ENCODE measurements around the gene TMEM225B. TPM values are rescaled to one million over a fixed set of nuclear protein-coding genes. Genes with fewer than 3 reads are reported as not detected.

Gene TMEM225B
- total RNA-seq, 1 experiment from 2014 or later, result not detected

DNA sequence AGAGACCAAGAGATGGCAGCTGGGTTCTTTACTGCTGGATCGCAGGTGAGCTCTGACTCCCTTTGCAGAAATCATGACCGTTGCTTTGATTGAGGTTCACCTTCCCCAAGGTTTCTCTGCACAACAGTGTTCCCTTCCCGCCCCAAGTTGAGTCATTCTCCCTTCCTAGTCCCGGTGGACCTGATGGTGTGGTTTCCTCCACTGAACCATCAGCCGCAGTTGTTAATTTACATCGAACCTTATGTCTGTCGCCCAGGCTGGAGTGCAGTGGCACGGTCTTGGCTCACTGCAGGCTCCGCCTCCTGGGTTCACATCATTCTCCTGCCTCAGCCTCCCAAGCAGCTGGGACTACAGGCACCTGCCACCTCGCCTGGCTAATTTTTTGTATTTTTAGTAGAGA lies 24.5 kb downstream of the TMEM225B start:
- Histone ChIP-seq H3K4me2 (ENCODE audit: low read length) (no peak overlapping the region), H2AFZ (ENCODE audit: low read length) (no peak overlapping the region), H3K9me2 (replicated peaks; ENCODE audit: low read length) (no peaks in the 10 kb centered on the region), H3K4me3 (ENCODE audit: low read length) (no peak overlapping the region), H3K27me3 (ENCODE audit: low read length) (no peaks in the 10 kb centered on the region), H3F3A (ENCODE audit: low read length, unreplicated experiment) (no peaks in the 10 kb centered on the region), H3K27ac (ENCODE audit: low read length) (no peak overlapping the region), H4K20me1 (ENCODE audit: low read length) (no peaks in the 10 kb centered on the region), H3K9me3 (ENCODE audit: low read length) (no peaks in the 10 kb centered on the region), H3K36me3 (ENCODE audit: low read depth, low read length) (peaks cover 69% of the 10 kb centered on the region), H3K79me2 (ENCODE audit: low read length) (peaks cover 24% of the 10 kb centered on the region), H3K9ac (ENCODE audit: low read length) (no peak overlapping the region), H3K4me1 (ENCODE audit: insufficient read depth, low read length) (peaks cover 19% of the 10 kb centered on the region)
- ChIA-PET POLR2A (ENCODE audit: unreplicated experiment) (no interaction called here), CTCF (no interaction called here)
- DNase-seq, result no peak
- no TSS peak for BruUV-seq (replicated peaks)
- TF ChIP-seq, protein P1, sequence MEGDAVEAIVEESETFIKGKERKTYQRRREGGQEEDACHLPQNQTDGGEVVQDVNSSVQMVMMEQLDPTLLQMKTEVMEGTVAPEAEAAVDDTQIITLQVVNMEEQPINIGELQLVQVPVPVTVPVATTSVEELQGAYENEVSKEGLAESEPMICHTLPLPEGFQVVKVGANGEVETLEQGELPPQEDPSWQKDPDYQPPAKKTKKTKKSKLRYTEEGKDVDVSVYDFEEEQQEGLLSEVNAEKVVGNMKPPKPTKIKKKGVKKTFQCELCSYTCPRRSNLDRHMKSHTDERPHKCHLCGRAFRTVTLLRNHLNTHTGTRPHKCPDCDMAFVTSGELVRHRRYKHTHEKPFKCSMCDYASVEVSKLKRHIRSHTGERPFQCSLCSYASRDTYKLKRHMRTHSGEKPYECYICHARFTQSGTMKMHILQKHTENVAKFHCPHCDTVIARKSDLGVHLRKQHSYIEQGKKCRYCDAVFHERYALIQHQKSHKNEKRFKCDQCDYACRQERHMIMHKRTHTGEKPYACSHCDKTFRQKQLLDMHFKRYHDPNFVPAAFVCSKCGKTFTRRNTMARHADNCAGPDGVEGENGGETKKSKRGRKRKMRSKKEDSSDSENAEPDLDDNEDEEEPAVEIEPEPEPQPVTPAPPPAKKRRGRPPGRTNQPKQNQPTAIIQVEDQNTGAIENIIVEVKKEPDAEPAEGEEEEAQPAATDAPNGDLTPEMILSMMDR (conservative IDR thresholded peaks at IDR 0.05; ENCODE audit: low read depth, low read length), result no peak
- no peak for TF ChIP-seq EZH2 (IDR thresholded peaks at IDR 0.05; ENCODE audit: low read length, unreplicated experiment)
- TF ChIP-seq EZH2phosphoT487 (IDR thresholded peaks at IDR 0.05; ENCODE audit: borderline replicate concordance, low read length), result no peak
- no peak for ATAC-seq
- intact Hi-C loops (cut with micrococcal nuclease), result no loop called here

DNA sequence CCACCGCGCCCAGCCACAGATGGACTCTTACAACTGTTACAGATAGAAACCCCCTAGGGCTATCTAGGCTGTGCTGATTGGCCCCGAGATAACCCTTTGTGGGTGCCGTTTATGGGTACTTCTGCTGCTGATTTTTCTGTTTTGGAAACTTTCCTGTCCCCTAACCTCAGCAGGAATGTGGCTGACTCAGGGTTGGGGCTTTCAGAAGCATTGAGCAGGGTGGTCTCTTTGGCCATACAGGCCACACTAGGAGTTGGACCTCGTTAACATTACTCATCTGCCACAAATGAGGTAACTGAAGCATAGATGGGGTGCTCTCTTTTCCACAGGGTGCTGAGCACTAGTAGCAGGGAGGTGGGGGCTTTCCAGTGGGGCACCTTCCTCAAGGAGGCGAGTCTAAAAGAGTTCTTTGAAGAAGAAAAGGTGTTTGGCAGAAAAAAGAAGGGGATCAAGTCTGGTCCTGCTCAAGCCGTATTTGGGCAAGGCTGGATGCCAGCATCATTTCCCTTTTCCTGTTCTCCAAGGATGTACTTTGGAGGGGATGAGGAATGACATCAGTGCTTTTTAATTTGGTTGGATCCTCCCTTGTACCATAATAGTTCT lies 25.1 kb downstream of the TMEM225B start:
- DNase-seq, result no peak
- Histone ChIP-seq H3F3A (ENCODE audit: low read length, unreplicated experiment) (no peaks in the 10 kb centered on the region), H3K27ac (ENCODE audit: low read length) (no peak overlapping the region), H3K4me1 (ENCODE audit: insufficient read depth, low read length) (peaks cover 13% of the 10 kb centered on the region), H3K27me3 (ENCODE audit: low read length) (no peaks in the 10 kb centered on the region), H2AFZ (ENCODE audit: low read length) (no peak overlapping the region), H3K4me3 (ENCODE audit: low read length) (no peak overlapping the region), H3K79me2 (ENCODE audit: low read length) (peaks cover 18% of the 10 kb centered on the region), H3K4me2 (ENCODE audit: low read length) (no peak overlapping the region), H3K36me3 (ENCODE audit: low read depth, low read length) (peaks cover 69% of the 10 kb centered on the region), H3K9me3 (ENCODE audit: low read length) (no peaks in the 10 kb centered on the region), H3K9me2 (replicated peaks; ENCODE audit: low read length) (no peaks in the 10 kb centered on the region), H4K20me1 (ENCODE audit: low read length) (no peaks in the 10 kb centered on the region), H3K9ac (ENCODE audit: low read length) (no peak overlapping the region)
- TF ChIP-seq, protein P1 (conservative IDR thresholded peaks at IDR 0.05; ENCODE audit: low read depth, low read length), result no peak
- TF ChIP-seq EZH2phosphoT487 (IDR thresholded peaks at IDR 0.05; ENCODE audit: borderline replicate concordance, low read length), result no peak
- no peak for TF ChIP-seq EZH2 (IDR thresholded peaks at IDR 0.05; ENCODE audit: low read length, unreplicated experiment)
- ChIA-PET POLR2A (ENCODE audit: unreplicated experiment) (no interaction called here), CTCF (no interaction called here)
- BruUV-seq (replicated peaks), result no TSS peak
- intact Hi-C loops (cut with micrococcal nuclease), result no loop called here
- no peak for ATAC-seq

DNA sequence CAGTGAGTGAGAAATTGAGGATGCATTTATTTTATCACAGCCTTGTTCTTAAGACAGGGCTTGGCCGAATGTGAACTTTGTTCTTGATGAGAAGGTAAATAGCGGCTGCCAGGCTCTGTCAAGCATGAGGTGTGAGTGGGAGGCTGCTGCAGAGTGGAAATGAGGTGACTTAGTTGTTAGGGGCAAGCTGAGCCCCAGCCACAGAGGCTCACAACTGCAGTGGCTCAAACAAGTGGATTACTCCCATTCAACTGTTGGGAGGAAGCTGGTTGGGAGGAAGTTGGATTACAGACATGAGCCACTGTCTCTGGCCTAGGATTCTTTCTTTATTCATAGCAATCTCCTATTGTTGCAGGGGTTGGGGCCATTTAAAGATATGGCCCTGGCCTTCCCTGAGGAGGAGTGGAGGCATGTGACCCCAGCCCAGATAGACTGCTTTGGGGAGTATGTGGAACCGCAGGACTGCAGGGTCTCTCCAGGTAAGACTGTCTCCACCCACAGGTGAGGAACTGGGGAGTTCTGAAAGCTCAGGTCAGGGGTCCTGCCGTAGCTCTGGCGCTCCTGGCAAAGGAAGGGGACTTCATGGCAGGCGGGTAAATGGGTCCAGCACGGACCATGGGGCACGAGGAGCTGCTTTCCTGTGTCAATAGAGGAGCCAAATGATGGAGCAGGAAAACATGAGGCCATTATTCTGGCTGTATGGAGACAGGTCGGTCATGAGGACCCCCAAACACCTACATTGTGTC lies 25.8 kb downstream of the TMEM225B start:
- CTCF ChIA-PET, result no interaction called here

More for the DNA sequence above, 25.8 kb downstream of the TMEM225B start:
- intact Hi-C loops (cut with micrococcal nuclease), result no loop called here
- Histone ChIP-seq H3K4me3 (ENCODE audit: low read length) (no peak overlapping the region), H3K36me3 (ENCODE audit: low read depth, low read length) (peaks cover 69% of the 10 kb centered on the region), H3F3A (ENCODE audit: low read length, unreplicated experiment) (no peaks in the 10 kb centered on the region), H3K27me3 (ENCODE audit: low read length) (no peaks in the 10 kb centered on the region), H4K20me1 (ENCODE audit: low read length) (no peaks in the 10 kb centered on the region), H3K79me2 (ENCODE audit: low read length) (peaks cover 14% of the 10 kb centered on the region), H3K4me2 (ENCODE audit: low read length) (no peak overlapping the region), H3K4me1 (ENCODE audit: insufficient read depth, low read length) (peaks cover 6% of the 10 kb centered on the region), H3K9me2 (replicated peaks; ENCODE audit: low read length) (no peaks in the 10 kb centered on the region), H3K9me3 (ENCODE audit: low read length) (no peaks in the 10 kb centered on the region), H3K27ac (ENCODE audit: low read length) (no peak overlapping the region), H2AFZ (ENCODE audit: low read length) (no peak overlapping the region), H3K9ac (ENCODE audit: low read length) (no peak overlapping the region)
- no TSS peak for BruUV-seq (replicated peaks)
- no peak for DNase-seq
- ATAC-seq, result no peak
- TF ChIP-seq EZH2phosphoT487 (IDR thresholded peaks at IDR 0.05; ENCODE audit: borderline replicate concordance, low read length) (no peak), EZH2 (IDR thresholded peaks at IDR 0.05; ENCODE audit: low read length, unreplicated experiment) (no peak)
- TF ChIP-seq, protein P1 (conservative IDR thresholded peaks at IDR 0.05; ENCODE audit: low read depth, low read length), result no peak
- POLR2A ChIA-PET (ENCODE audit: unreplicated experiment), result no interaction called here

All from PC-3 (cell line).